Gastrocnemius medialis (tissue), 4 donors: ENCODE measurements around the gene RRP12.

Experiments used
- CTCF ChIP-seq, 5 experiments: fragments of 450-650 bp in 3 of 5; fragments of 200-600 bp in 2 of 5; sonication (generic) in 2 of 5; IDR thresholded peaks in 4 of 5; conservative IDR thresholded peaks in 1 of 5; 1 replicate in 4 of 5; 2 replicates in 1 of 5; pipeline ENCODE4 v1.5.1; 2016 to 2019; ENCODE audit warnings: antibody characterized with exemption in 5 of 5, mild to moderate bottlenecking in 3 of 5, moderate library complexity in 3 of 5
- POLR2A ChIP-seq, 2 donors: fragments of 450-650 bp; IDR thresholded peaks; one replicate each; pipeline ENCODE4 v1.6.1; 2017; ENCODE audit warnings: antibody characterized with exemption in 2 of 2, mild to moderate bottlenecking in 2 of 2, moderate library complexity in 2 of 2

- TF ChIP-seq CTCF (IDR thresholded peaks at IDR 0.05 in 4 of 5, conservative IDR thresholded peaks at IDR 0.05 in 1 of 5) (no peak), POLR2A (IDR thresholded peaks at IDR 0.05) (no peak)
Measured at GRCh38 chr10:97321032-97321803, 79.9 kb downstream of the RRP12 start.
